Hepatocyte (in vitro differentiated cells): Measurements from ENCODE around the gene MYO1F.

Experiments
- EZH2phosphoT487 ChIP-seq: fragments of 200-600 bp; sonication (generic); IDR thresholded peaks from one replicate; pipeline ENCODE4 v1.6.1; 2018; ENCODE audit warnings: antibody characterized with exemption, mild to moderate bottlenecking, low read depth, moderate library complexity; ENCODE audit not compliant: unreplicated experiment, severe bottlenecking
- TF ChIP-seq, protein P1 (sequence below): fragments of 200-600 bp; sonication (generic); IDR thresholded peaks from 2 replicates; pipeline ENCODE4 v1.5.1; 2016; ENCODE audit warnings: antibody characterized with exemption, mild to moderate bottlenecking; ENCODE audit not compliant: poor library complexity

DNA sequence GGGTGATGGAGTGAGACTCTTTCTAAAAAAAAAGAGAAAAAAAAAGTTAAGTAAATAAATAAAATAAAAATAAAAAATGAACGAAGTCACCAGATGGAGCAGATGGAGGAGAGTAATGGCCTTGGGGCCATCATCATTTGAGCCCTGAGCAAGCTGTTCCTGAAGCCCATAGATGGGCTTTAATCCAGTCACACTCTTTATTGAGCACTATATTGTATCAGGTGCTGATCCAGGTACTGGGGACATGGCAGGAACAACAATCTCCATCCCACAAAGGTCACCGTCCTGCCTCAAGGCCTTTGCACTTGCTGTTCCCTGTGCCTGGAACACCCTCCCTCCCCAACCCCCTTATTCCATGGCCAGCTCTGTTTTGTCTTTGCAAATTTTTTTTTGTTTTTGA, 37.2 kb upstream of the MYO1F start:
- TF ChIP-seq, protein P1, sequence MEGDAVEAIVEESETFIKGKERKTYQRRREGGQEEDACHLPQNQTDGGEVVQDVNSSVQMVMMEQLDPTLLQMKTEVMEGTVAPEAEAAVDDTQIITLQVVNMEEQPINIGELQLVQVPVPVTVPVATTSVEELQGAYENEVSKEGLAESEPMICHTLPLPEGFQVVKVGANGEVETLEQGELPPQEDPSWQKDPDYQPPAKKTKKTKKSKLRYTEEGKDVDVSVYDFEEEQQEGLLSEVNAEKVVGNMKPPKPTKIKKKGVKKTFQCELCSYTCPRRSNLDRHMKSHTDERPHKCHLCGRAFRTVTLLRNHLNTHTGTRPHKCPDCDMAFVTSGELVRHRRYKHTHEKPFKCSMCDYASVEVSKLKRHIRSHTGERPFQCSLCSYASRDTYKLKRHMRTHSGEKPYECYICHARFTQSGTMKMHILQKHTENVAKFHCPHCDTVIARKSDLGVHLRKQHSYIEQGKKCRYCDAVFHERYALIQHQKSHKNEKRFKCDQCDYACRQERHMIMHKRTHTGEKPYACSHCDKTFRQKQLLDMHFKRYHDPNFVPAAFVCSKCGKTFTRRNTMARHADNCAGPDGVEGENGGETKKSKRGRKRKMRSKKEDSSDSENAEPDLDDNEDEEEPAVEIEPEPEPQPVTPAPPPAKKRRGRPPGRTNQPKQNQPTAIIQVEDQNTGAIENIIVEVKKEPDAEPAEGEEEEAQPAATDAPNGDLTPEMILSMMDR: no peak
- no peak for TF ChIP-seq EZH2phosphoT487
